Liver (tissue), 3 donors: Measurements from ENCODE around the gene FBXW5.

Experiments
- CTCF ChIP-seq: fragments of 150-350 bp; IDR thresholded peaks from 2 replicates; pipeline ENCODE4 v1.5.1; 2017; ENCODE audit warnings: improper control_type of control experiment, low read depth, low read length; ENCODE audit not compliant: missing input control
- FOXA1 ChIP-seq: IDR thresholded peaks from 2 replicates; pipeline ENCODE4 v1.6.1; 2016; ENCODE audit warnings: antibody characterized with exemption
- JUND ChIP-seq, 2 donors: IDR thresholded peaks; 2 replicates each; pipeline ENCODE4 v1.6.1; 2016; ENCODE audit warnings: antibody characterized with exemption in 2 of 2
- NR2F2 ChIP-seq: IDR thresholded peaks from 2 replicates; pipeline ENCODE4 v1.6.1; 2016; ENCODE audit warnings: antibody characterized with exemption
- RAD21 ChIP-seq, 2 donors: IDR thresholded peaks; 2 replicates each; pipeline ENCODE4 v1.6.1; 2016; ENCODE audit warnings: antibody characterized with exemption in 2 of 2, mild to moderate bottlenecking in 2 of 2
- RXRA ChIP-seq, 2 donors: IDR thresholded peaks; 2 replicates each; pipeline ENCODE4 v1.6.1; 2017 to 2018; ENCODE audit warnings: antibody characterized with exemption in 2 of 2, mild to moderate bottlenecking in 1 of 2
- SP1 ChIP-seq: IDR thresholded peaks from 2 replicates; pipeline ENCODE4 v1.6.1; 2018; ENCODE audit warnings: antibody characterized with exemption, mild to moderate bottlenecking
- TAF1 ChIP-seq: conservative IDR thresholded peaks from 2 replicates; pipeline ENCODE4 v1.6.1; 2016; ENCODE audit warnings: antibody characterized with exemption, mild to moderate bottlenecking
- YY1 ChIP-seq: IDR thresholded peaks from 2 replicates; pipeline ENCODE4 v1.6.1; 2016; ENCODE audit warnings: antibody characterized with exemption, mild to moderate bottlenecking
- TF ChIP-seq, protein P1 (sequence below): IDR thresholded peaks from 2 replicates; pipeline ENCODE4 v1.6.1; 2016; ENCODE audit warnings: antibody characterized with exemption, mild to moderate bottlenecking
- TF ChIP-seq, protein P2 (sequence below): IDR thresholded peaks from 2 replicates; pipeline ENCODE4 v1.6.1; 2016; ENCODE audit warnings: antibody characterized with exemption
- donor health status: healthy.
- donor health status: healthy.

DNA sequence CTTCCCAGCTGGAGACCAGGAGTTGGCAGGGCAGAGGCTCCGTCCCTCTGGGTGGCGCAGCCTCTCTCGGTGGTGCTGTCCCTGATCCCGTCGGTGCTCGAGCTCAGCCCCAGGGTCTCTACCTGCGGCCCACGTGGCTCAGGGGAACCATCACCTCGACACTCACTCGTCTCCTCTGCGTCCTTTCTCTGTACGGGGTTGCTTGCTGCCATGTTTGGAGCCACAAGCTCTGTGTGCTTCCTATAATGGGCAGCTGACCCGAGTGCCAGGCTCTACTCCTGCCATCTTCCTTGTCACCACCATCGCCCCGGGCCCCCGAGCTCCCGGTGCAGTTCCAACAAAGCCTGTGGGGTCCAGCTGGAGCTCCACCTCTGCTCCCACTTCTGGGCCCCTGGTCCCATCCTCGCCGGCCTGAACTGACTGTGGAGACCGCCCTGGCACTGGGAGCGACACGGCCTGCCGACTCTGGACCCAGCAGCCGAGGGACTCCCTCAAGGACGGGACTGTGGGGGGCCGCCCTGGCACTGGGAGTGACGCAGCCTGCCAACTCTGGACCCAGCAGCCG, 5.0 kb downstream of the FBXW5 start:
- no peak for TF ChIP-seq FOXA1
- TF ChIP-seq CTCF = no peak
- TF ChIP-seq, protein P1, sequence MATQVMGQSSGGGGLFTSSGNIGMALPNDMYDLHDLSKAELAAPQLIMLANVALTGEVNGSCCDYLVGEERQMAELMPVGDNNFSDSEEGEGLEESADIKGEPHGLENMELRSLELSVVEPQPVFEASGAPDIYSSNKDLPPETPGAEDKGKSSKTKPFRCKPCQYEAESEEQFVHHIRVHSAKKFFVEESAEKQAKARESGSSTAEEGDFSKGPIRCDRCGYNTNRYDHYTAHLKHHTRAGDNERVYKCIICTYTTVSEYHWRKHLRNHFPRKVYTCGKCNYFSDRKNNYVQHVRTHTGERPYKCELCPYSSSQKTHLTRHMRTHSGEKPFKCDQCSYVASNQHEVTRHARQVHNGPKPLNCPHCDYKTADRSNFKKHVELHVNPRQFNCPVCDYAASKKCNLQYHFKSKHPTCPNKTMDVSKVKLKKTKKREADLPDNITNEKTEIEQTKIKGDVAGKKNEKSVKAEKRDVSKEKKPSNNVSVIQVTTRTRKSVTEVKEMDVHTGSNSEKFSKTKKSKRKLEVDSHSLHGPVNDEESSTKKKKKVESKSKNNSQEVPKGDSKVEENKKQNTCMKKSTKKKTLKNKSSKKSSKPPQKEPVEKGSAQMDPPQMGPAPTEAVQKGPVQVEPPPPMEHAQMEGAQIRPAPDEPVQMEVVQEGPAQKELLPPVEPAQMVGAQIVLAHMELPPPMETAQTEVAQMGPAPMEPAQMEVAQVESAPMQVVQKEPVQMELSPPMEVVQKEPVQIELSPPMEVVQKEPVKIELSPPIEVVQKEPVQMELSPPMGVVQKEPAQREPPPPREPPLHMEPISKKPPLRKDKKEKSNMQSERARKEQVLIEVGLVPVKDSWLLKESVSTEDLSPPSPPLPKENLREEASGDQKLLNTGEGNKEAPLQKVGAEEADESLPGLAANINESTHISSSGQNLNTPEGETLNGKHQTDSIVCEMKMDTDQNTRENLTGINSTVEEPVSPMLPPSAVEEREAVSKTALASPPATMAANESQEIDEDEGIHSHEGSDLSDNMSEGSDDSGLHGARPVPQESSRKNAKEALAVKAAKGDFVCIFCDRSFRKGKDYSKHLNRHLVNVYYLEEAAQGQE = no peak
- TF ChIP-seq NR2F2 = no peak
- no peak for TF ChIP-seq JUND (IDR thresholded peaks at IDR 0.05)
- TF ChIP-seq TAF1 = no peak
- TF ChIP-seq, protein P2, sequence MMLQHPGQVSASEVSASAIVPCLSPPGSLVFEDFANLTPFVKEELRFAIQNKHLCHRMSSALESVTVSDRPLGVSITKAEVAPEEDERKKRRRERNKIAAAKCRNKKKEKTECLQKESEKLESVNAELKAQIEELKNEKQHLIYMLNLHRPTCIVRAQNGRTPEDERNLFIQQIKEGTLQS = no peak
- no peak for TF ChIP-seq SP1
- no peak for TF ChIP-seq RAD21 (IDR thresholded peaks at IDR 0.05)
- TF ChIP-seq RXRA (IDR thresholded peaks at IDR 0.05) = no peak
- no peak for TF ChIP-seq YY1
